Measurements from ENCODE around the gene IFI27L1.

GRCh38 chr14:94129111-94129757 lies 48.1 kb downstream of the IFI27L1 start, which contains the start of gene IFI27L2:
- no peak for TF ChIP-seq TP53 (CRISPR knock-in tag; IDR thresholded peaks at IDR 0.05)
- no peak for TF ChIP-seq CBFB (CRISPR knock-in tag; IDR thresholded peaks at IDR 0.05; ENCODE audit: low read depth)
- no peak for TF ChIP-seq ATF1 (CRISPR knock-in tag; IDR thresholded peaks at IDR 0.05)
- TF ChIP-seq AFF4 (CRISPR knock-in tag; IDR thresholded peaks at IDR 0.05; ENCODE audit: borderline replicate concordance), result no peak

Measured in WTC11 (cell line).